SKM-1 (cell line): Measurements from ENCODE around the gene LONP1.
"Not testable (repeated sequence)": the region's sequence is repeated elsewhere in the genome, so short reads cannot be mapped to it uniquely, and the experiment has no call there.

ENCODE experiments used
- DNase-seq: peaks from one replicate; lab custom pipeline; 2025; ENCODE audit not compliant: unreplicated experiment; lab: John Stamatoyannopoulos, UW

LONP1 gene

GRCh38 chr19:5711713-5712161, 8.2 kb downstream of the LONP1 start:
- DNase-seq, result no peak

GRCh38 chr19:5711025-5711424, 8.9 kb downstream of the LONP1 start:
- DNase-seq, result no peak

GRCh38 chr19:5707576-5708575, 12.1 kb downstream of the LONP1 start:
- DNase-seq, result no peak

- no peak for DNase-seq
These were observed 12.9 kb downstream of the LONP1 start for GRCh38 chr19:5706876-5707573.

GRCh38 chr19:5705552-5705951, 14.4 kb downstream of the LONP1 start:
- no peak for DNase-seq

- DNase-seq, result no peak
These were observed 15.8 kb downstream of the LONP1 start for GRCh38 chr19:5703819-5704818.

GRCh38 chr19:5702053-5702410, 17.9 kb downstream of the LONP1 start:
- not testable (repeated sequence) for DNase-seq

GRCh38 chr19:5700455-5701092, 19.4 kb downstream of the LONP1 start:
- no peak for DNase-seq

- no peak for DNase-seq
These were observed 21.1 kb downstream of the LONP1 start for GRCh38 chr19:5698635-5699422.

GRCh38 chr19:5697890-5698634, 21.9 kb downstream of the LONP1 start:
- DNase-seq, result no peak

- DNase-seq, result no peak
These were observed 22.7 kb downstream of the LONP1 start for GRCh38 chr19:5697022-5697889.

GRCh38 chr19:5696196-5697021, 23.5 kb downstream of the LONP1 start:
- DNase-seq, result no peak

GRCh38 chr19:5695649-5696195, 24.2 kb downstream of the LONP1 start:
- DNase-seq, result no peak

- DNase-seq, result no peak
These were observed 24.8 kb downstream of the LONP1 start for GRCh38 chr19:5694956-5695648.

GRCh38 chr19:5694167-5694955, 25.6 kb downstream of the LONP1 start:
- DNase-seq, result no peak
